MG63 (cell line): ENCODE measurements around the gene KDM4B. TPM values are rescaled to one million over a fixed set of nuclear protein-coding genes. Genes with fewer than 3 reads are reported as not detected.
"Not testable (repeated sequence)": the region's sequence is repeated elsewhere in the genome, so short reads cannot be mapped to it uniquely, and the experiment has no call there.

Experiments
- DNase-seq: peaks from one replicate; pipeline ENCODE4 v3.0.0-alpha.2; 2020
- H3K27me3 ChIP-seq: fragments of 250-450 bp; sonication (Bioruptor Pico); 2 replicates; pipeline ENCODE4 v1.5.1; 2020; ENCODE audit warnings: mild to moderate bottlenecking, moderate library complexity
- H3K36me3 ChIP-seq: fragments of 250-450 bp; sonication (Bioruptor Pico); 2 replicates; pipeline ENCODE4 v1.5.1; 2020; ENCODE audit warnings: mild to moderate bottlenecking, moderate library complexity
- H3K4me3 ChIP-seq: fragments of 250-450 bp; sonication (Bioruptor Pico); 2 replicates; pipeline ENCODE4 v1.5.1; 2020; ENCODE audit warnings: mild to moderate bottlenecking, moderate library complexity
- H3K9me3 ChIP-seq: fragments of 250-450 bp; sonication (Bioruptor Pico); 2 replicates; pipeline ENCODE4 v1.5.1; 2020; ENCODE audit warnings: mild to moderate bottlenecking, moderate library complexity
- total RNA-seq: library from RNA; depleted of rRNA; stranded (reverse); fragments of >200 nt; shearing (Covaris generic); gene quantifications from 2 replicates; pipeline ENCODE4 v1.2.3, GENCODE V29; 2014; ENCODE audit warnings: low replicate concordance

Gene KDM4B
- total RNA-seq, 1 experiment from 2014 or later: 10.3 TPM

DNA sequence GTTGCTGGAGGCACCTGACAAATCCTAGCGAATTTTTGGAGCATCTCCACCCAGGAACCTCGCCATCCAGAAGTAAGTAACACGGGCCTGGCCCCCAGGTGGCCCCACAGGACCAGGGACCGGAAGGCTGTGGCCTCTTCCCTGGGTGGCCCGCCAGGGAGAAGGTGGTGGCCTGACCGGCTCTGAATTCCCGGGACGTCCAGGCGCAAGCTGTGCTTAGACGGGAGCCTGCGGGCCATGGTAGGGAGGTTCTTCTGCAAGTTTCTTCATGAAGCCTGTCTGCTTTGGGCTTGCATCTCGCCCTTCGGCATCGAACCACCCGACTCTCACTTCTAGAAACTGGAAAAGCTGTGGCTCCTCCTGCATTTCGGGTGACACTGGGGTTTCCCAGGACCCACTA, 47.4 kb downstream of the KDM4B start:
- no peak overlapping the region for H3K4me3 ChIP-seq
- DNase-seq: no peak
- H3K27me3 ChIP-seq: no peaks in the 10 kb centered on the region
- H3K36me3 ChIP-seq: no peaks in the 10 kb centered on the region
- no peaks in the 10 kb centered on the region for H3K9me3 ChIP-seq

GRCh38 chr19:5016781-5017180, 47.9 kb downstream of the KDM4B start:
- no peaks in the 10 kb centered on the region for H3K36me3 ChIP-seq
- H3K4me3 ChIP-seq: no peak overlapping the region
- DNase-seq: no peak
- no peaks in the 10 kb centered on the region for H3K9me3 ChIP-seq
- H3K27me3 ChIP-seq: no peaks in the 10 kb centered on the region

DNA sequence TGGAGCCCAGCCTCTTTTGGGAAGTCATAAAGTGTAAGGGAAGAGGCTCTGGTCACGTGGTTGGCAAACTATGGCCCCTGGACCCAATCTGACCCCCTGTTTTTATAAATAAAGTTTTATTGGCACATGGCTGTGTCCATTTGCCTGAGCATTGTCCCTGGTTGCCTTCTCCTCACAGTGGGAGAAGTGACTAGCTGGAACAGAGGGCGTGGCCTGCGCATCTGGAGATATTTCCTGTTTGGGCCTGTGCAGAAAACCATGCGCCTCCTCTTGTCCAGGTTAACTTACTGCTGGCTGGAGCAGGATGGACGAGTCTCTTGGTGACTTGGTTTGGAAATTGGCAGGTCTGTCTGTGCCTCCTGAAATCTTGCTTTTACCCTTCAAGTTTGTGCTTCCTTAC, 48.3 kb downstream of the KDM4B start:
- Histone ChIP-seq H3K36me3 (no peaks in the 10 kb centered on the region), H3K27me3 (no peaks in the 10 kb centered on the region), H3K4me3 (no peak overlapping the region), H3K9me3 (no peaks in the 10 kb centered on the region)
- no peak for DNase-seq

DNA sequence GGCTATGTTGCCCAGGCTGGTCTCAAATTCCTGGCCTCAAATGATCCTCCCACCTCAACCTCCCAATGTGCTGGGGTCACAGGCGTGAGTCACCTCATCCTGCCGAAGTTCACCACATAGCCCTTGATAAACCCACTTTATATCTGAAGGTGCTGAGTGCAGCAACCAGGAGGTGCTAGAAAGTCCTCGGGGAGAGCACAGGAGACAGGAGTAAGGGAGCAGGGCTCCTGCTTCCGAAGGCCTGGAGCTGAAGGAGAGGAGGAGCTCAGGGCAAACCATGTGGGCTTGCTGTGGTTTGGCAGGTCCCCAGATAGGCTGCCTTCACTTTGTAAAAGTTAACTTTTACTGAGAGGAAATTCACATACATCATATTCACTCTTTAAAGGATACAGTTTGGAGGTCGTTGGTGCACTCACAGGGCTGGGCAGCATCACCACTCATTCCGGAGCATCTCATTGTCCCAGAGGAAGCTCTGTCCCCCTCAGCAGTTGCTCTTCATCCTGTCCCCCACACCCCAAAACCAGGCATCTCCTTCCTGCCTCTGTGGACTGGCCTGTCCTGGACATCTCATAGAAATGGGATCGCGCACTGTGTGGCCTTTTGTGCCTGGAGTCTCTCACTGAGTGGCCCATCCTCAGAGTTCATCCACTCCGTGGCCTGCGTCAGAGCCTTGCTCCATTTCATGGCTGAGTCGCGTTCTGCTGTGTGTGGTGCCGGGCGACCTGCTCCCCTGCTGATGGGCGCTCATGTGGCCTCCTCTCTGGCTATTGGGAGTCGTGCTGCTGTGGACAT, 49.5 kb downstream of the KDM4B start:
- DNase-seq: no peak
- Histone ChIP-seq H3K9me3 (no peaks in the 10 kb centered on the region), H3K27me3 (no peaks in the 10 kb centered on the region), H3K4me3 (no peak overlapping the region), H3K36me3 (no peaks in the 10 kb centered on the region)

DNA sequence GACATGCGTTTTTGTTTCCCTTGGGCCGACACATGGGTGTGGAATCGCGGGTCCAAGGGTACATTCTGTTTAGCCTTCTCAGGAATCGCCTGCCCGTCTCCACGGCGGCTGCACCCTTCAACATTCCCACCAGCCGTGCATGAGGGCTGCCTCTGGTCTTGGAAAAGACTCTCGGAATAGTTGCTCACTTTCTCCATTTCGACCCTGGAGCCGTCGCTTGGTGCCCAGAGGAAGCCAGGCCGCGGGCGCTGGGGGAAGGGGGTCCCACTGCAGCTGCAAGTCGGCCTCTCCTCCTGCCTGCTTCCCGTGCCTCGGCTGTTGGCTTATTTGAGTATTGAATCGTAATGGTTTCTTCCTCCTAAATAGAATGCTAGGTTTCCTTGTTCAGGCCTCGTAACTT, 51.5 kb downstream of the KDM4B start:
- no peaks in the 10 kb centered on the region for H3K36me3 ChIP-seq
- no peaks in the 10 kb centered on the region for H3K9me3 ChIP-seq
- no peak for DNase-seq
- no peaks in the 10 kb centered on the region for H3K27me3 ChIP-seq
- H3K4me3 ChIP-seq: no peak overlapping the region

GRCh38 chr19:5021046-5021445, 52.1 kb downstream of the KDM4B start:
- H3K9me3 ChIP-seq: no peaks in the 10 kb centered on the region
- no peaks in the 10 kb centered on the region for H3K27me3 ChIP-seq
- H3K36me3 ChIP-seq: no peaks in the 10 kb centered on the region
- no peak for DNase-seq
- no peak overlapping the region for H3K4me3 ChIP-seq

DNA sequence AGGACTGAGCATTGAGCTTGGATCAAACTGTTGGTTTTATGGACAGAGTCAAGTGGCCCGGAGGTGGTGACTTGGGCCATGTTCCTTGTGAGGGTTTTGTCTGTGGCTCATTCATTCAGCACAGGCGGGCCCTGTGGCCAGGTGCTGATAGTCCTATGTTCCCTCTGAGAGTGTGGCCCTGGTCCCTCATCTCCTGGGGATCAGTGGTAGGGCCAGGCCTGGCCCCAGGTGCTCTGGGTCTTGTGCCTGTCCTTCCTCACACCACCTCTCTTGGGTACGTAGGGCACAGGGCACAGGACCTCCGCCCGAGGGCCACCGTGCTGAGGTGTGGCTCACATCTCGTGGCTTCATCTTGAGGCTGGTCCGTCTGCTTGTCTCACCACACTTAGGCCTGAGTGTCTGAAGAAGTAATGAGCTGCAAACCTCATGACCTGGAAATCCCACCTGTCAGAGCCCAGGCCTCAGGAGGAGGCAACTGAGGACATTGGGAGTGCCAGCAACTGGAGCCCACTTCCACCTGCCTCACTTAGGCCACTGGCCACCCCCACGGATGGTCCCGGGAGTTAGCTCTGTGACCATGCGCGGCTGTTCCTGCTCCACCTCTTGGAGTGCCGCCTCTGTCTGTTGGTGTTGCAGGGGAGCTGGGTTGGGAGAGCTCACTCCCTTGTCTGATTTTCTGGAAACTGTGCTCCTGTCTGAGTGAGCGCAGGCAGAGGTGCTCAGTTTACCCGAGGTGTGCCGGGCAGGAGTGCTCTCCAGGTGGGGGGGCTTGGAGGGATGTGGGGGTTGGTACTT, 53.4 kb downstream of the KDM4B start:
- Histone ChIP-seq H3K4me3 (no peak overlapping the region), H3K9me3 (no peaks in the 10 kb centered on the region), H3K27me3 (no peaks in the 10 kb centered on the region), H3K36me3 (no peaks in the 10 kb centered on the region)
- no peak for DNase-seq

GRCh38 chr19:5023128-5023571, 54.2 kb downstream of the KDM4B start:
- peak; percentile 31 for DNase-seq
- no peaks in the 10 kb centered on the region for H3K36me3 ChIP-seq
- no peaks in the 10 kb centered on the region for H3K9me3 ChIP-seq
- no peaks in the 10 kb centered on the region for H3K27me3 ChIP-seq
- no peak overlapping the region for H3K4me3 ChIP-seq

DNA sequence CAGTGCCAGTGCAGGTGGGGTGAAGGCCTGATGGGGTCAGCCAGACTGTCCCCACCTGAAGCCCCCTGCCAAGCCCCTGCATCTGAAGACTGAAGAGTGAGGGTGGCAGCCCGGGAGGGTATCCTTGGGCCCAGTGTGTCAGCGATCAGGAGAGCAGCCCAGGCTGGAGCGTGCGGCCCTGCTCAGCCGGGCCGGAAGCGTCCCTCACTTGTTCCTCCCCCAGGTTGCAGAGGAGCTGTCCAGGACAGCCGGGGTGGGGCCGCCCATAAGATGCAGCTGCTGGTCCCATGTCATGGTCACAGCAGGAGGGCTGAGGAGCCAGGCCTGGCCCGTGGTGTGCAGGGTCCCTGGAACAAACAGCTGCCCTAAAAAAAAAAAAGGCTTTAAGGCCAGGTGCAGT, 55.4 kb downstream of the KDM4B start:
- Histone ChIP-seq H3K9me3 (no peaks in the 10 kb centered on the region), H3K36me3 (no peaks in the 10 kb centered on the region), H3K27me3 (no peaks in the 10 kb centered on the region), H3K4me3 (no peak overlapping the region)
- DNase-seq: no peak

DNA sequence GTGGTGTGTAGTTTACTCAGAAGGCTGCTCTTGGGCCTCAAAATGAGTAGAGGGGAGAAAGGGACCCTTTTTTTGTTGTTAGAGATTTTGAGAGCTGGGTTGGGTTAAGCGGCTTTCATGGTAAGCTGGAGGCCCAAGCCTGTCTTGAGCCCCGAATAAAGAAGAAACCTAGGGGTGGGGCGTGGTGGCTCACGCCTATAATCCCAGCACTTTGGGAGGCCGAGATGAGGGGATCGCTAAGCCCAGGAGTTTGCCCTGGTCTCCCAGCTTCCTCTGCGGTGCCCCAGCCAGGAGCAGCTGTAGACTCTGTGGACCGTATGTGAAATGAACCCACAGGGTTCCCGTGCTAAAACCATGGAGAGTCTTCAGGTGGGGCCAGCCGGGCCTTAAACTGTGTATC, 56.1 kb downstream of the KDM4B start:
- no peaks in the 10 kb centered on the region for H3K9me3 ChIP-seq

DNA sequence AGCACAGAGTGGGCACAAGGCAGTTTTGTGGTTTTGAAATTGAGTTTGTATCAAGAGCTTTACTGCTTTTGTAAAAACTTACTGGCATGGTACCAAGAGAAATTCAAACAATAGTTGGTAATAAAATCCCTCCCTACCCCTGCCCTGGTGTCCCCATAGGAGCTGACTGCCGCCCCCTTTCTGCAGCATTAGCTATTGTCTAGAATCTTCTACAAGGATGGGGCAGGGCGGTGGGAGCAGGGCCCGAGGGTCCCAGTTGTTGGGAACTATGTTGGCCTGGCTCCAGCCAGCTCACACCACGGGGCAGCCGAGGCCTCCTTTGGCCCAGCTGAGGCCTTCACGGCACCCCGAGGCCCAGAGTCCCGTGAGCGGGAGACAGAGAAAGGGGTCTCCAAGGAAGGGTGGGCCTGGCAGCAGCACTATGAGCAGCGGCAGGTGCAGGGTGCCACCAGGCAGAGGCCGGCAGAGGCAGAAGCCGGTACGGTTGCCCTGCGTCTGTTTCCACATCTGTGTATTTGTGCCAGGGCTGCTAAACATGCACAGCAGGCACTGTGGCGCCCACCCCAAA, 57.9 kb downstream of the KDM4B start:
- DNase-seq: no peak
- Histone ChIP-seq H3K9me3 (no peaks in the 10 kb centered on the region), H3K36me3 (no peaks in the 10 kb centered on the region), H3K4me3 (no peak overlapping the region), H3K27me3 (no peaks in the 10 kb centered on the region)

More for the DNA sequence above, 56.1 kb downstream of the KDM4B start:
- no peaks in the 10 kb centered on the region for H3K36me3 ChIP-seq
- no peak overlapping the region for H3K4me3 ChIP-seq
- DNase-seq: no peak
- H3K27me3 ChIP-seq: no peaks in the 10 kb centered on the region

- Histone ChIP-seq H3K9me3 (no peaks in the 10 kb centered on the region), H3K27me3 (no peaks in the 10 kb centered on the region), H3K36me3 (no peaks in the 10 kb centered on the region), H3K4me3 (no peak overlapping the region)
- no peak for DNase-seq
These were observed 59.4 kb downstream of the KDM4B start for GRCh38 chr19:5028229-5028886.

GRCh38 chr19:5029596-5029995, 60.7 kb downstream of the KDM4B start:
- H3K27me3 ChIP-seq, DNase-seq, H3K4me3 ChIP-seq, H3K36me3 ChIP-seq, H3K9me3 ChIP-seq: not testable (repeated sequence)

- H3K4me3 ChIP-seq: no peak overlapping the region
- no peaks in the 10 kb centered on the region for H3K27me3 ChIP-seq
- no peaks in the 10 kb centered on the region for H3K36me3 ChIP-seq
- no peak for DNase-seq
- no peaks in the 10 kb centered on the region for H3K9me3 ChIP-seq
These were observed 61.4 kb downstream of the KDM4B start for GRCh38 chr19:5030136-5030820.

DNA sequence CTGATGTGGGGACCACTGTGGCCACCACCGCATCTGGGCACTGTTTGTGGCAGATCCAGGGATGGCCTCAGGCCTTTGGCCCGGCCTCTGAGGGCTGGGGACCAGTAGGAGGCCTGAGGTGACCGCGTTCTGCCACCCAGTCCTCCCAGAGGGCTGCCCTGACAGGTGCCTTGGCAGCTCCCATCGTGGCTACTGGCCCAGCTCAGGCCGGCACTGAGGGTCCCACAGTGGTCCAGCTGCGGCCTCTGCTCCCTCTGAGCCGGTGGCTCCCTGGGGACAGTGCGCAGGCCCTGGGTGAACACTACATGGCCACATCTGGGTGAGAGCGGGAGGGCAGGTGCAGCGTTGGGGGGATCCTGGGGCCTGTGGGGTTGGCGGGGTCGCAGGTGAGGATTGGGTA, 61.9 kb downstream of the KDM4B start:
- no peak for DNase-seq
- Histone ChIP-seq H3K4me3 (no peak overlapping the region), H3K9me3 (no peaks in the 10 kb centered on the region), H3K27me3 (no peaks in the 10 kb centered on the region), H3K36me3 (no peaks in the 10 kb centered on the region)

DNA sequence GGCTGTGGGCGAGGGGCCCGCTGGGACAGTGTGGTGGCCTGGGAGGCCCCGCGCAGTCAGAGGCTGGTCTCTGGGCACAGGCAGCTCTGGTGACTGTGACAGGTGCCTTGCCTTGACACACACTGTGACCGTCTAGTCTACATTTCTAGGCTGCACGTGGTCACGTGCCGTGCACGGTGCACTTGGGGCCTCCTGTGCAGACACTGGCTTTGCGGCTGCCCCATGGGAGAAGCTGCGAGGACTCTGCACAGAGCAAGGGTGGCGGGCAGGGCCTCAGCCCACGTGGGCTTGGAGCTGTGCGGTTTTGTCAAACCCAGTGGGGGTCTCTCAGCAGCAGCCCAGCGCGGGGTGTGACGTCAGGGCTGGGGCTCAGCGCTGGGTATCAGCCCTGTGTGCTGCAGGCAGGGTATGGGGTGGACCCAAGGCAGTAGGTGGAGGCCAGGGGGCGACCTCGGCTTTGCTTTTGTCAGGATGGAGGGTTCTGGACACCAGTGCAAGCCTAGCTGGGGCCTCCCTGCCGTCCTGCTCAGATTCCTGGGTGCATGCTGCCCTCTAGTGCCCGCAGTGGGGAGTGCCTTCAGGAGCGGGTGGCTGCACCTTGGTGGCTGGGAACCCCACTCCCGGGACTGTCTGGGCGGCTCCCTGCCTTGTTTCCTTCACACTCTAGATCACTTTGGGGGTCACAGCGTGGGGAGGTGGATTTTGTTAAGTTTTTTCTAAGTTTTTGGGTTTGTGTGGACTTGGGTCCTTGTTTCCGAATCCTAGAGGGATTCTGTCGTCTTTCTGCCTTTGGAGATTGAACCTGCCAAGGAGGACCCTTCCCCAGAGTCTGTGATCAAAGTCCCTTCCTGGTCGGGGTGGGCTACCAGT, 62.6 kb downstream of the KDM4B start:
- H3K9me3 ChIP-seq: no peaks in the 10 kb centered on the region
- no peaks in the 10 kb centered on the region for H3K27me3 ChIP-seq
- peak; percentile 59 for DNase-seq
- no peaks in the 10 kb centered on the region for H3K36me3 ChIP-seq
- H3K4me3 ChIP-seq: no peak overlapping the region
